ENCODE results near the gene CBL.
"Not testable (repeated sequence)": the region's sequence is repeated elsewhere in the genome, so short reads cannot be mapped to it uniquely, and the experiment has no call there.

The CBL gene

GRCh38 chr11:119205574-119206510 lies at the start of gene CBL:
CBL (plus strand) TSS chr11:119206339; CDS start chr11:119206418, 79 bp downstream.
- peak; percentile 98 to 100 for DNase-seq (ENCODE audit: low read depth in 2 of 2)

GRCh38 chr11:119156496-119156895 lies 49.6 kb upstream of the CBL start:
- DNase-seq (ENCODE audit: low read depth in 2 of 2) = no peak

- no peak for DNase-seq (ENCODE audit: low read depth in 2 of 2)
Observed at GRCh38 chr11:119157063-119157462, 49.1 kb upstream of the CBL start.

- no peak for DNase-seq (ENCODE audit: low read depth in 2 of 2)
Observed at GRCh38 chr11:119158467-119158866, 47.7 kb upstream of the CBL start.

GRCh38 chr11:119160151-119160550 lies 46.0 kb upstream of the CBL start:
- no peak for DNase-seq (ENCODE audit: low read depth in 2 of 2)

- DNase-seq (ENCODE audit: low read depth in 2 of 2) = no peak
Observed at GRCh38 chr11:119161871-119162270, 44.3 kb upstream of the CBL start.

- DNase-seq (ENCODE audit: low read depth in 2 of 2) = no peak
Observed at GRCh38 chr11:119166368-119167076, 39.6 kb upstream of the CBL start.

- not testable (repeated sequence) for DNase-seq (ENCODE audit: low read depth in 2 of 2)
Observed at GRCh38 chr11:119167077-119167458, 39.1 kb upstream of the CBL start.

- no peak for DNase-seq (ENCODE audit: low read depth in 2 of 2)
Observed at GRCh38 chr11:119167933-119168332, 38.2 kb upstream of the CBL start.

- DNase-seq (ENCODE audit: low read depth in 2 of 2) = peak; percentile 71 to 78
Observed at GRCh38 chr11:119168471-119169281, 37.5 kb upstream of the CBL start, which contains the start of gene NLRX1. NLRX1 (plus strand) TSS chr11:119168725; CDS start chr11:119171404, 2,679 bp downstream.

- peak in 1 of 2 donors; percentile 16 for DNase-seq (ENCODE audit: low read depth in 2 of 2)
Observed at GRCh38 chr11:119169282-119169719, 36.8 kb upstream of the CBL start.

- DNase-seq (ENCODE audit: low read depth in 2 of 2) = no peak
Observed at GRCh38 chr11:119172513-119172912, 33.6 kb upstream of the CBL start.

- DNase-seq (ENCODE audit: low read depth in 2 of 2) = no peak
Observed at GRCh38 chr11:119173453-119173852, 32.7 kb upstream of the CBL start.

GRCh38 chr11:119175493-119176077 lies 30.6 kb upstream of the CBL start:
- DNase-seq (ENCODE audit: low read depth in 2 of 2) = no peak

- DNase-seq (ENCODE audit: low read depth in 2 of 2) = no peak
Observed at GRCh38 chr11:119178166-119178680, 27.9 kb upstream of the CBL start.

GRCh38 chr11:119179342-119179741 lies 26.8 kb upstream of the CBL start:
- no peak for DNase-seq (ENCODE audit: low read depth in 2 of 2)

- DNase-seq (ENCODE audit: low read depth in 2 of 2) = no peak
Observed at GRCh38 chr11:119179983-119180382, 26.2 kb upstream of the CBL start.

- no peak for DNase-seq (ENCODE audit: low read depth in 2 of 2)
Observed at GRCh38 chr11:119180729-119181676, 25.1 kb upstream of the CBL start.

GRCh38 chr11:119181677-119182412 lies 24.3 kb upstream of the CBL start:
- no peak for DNase-seq (ENCODE audit: low read depth in 2 of 2)

Measured in activated CD4-positive, alpha-beta T cell treated with anti-CD3 and anti-CD28 coated beads for 24 hours (primary cell).